NCI-H1105 treated with DMSO at 0.1 percent for 48 hours (cell line): ENCODE results near the gene CYP8B1.
A peak's percentile ranks its signal among the peaks of the same experiment; 100 is the strongest.

Source experiments
- DNase-seq: peaks from one replicate; lab custom pipeline; 2025; lab: John Stamatoyannopoulos, UW

Gene CYP8B1

GRCh38 chr3:42823351-42823750 is 52.3 kb downstream of the CYP8B1 start:
- DNase-seq = peak; percentile 84

- no peak for DNase-seq
Observed at GRCh38 chr3:42822828-42823227, 52.9 kb downstream of the CYP8B1 start.
